Psoas muscle (tissue), 8 donors: Measurements from ENCODE around the gene AOC3. TPM values are rescaled to one million over a fixed set of nuclear protein-coding genes. Genes with fewer than 3 reads are reported as not detected.

Experiments used
- ATAC-seq, 4 donors: fragments of 200-7000 bp; cut with Tn5 transposase; one replicate each; pipeline ENCODE4 v1.9.1; 2020; ENCODE audit warnings: moderate library complexity in 3 of 4, mild to moderate bottlenecking in 2 of 4
- DNase-seq, 2 donors: peaks; one replicate each; pipeline ENCODE4 v3.0.0-alpha.2; 2020
- H3K27ac ChIP-seq: fragments of 200-600 bp; one replicate; pipeline ENCODE4 v1.8.0; 2022
- H3K27me3 ChIP-seq, 3 donors: fragments of 200-600 bp in 1 of 3; one replicate each; pipeline versions ENCODE4 v1.6.1 to v1.8.0; 2013 to 2022; ENCODE audit warnings: low read length in 2 of 3, mild to moderate bottlenecking in 2 of 3, moderate library complexity in 1 of 3; ENCODE audit not compliant: insufficient read depth in 3 of 3
- H3K36me3 ChIP-seq, 2 donors: fragments of 200-600 bp in 1 of 2; one replicate each; pipeline versions ENCODE4 v1.6.1 to v1.8.0; 2013 to 2022; ENCODE audit warnings: low read depth in 1 of 2, mild to moderate bottlenecking in 1 of 2, moderate library complexity in 1 of 2; ENCODE audit not compliant: insufficient read depth in 1 of 2
- H3K4me1 ChIP-seq: fragments of 200-600 bp; one replicate; pipeline ENCODE4 v1.8.0; 2022
- H3K4me3 ChIP-seq: fragments of 200-600 bp; one replicate; pipeline ENCODE4 v1.8.0; 2022; ENCODE audit warnings: mild to moderate bottlenecking
- H3K9me3 ChIP-seq: fragments of 200-600 bp; one replicate; pipeline ENCODE4 v1.8.0; 2022
- WGBS, 3 donors: extraction: QIAGEN DNeasy Blood & Tissue Kit; methylation state at CpG; one replicate each; pipeline versions ENCODE4 v1.1.6 to v1.1.7; 2013; 5-methylcytosine and 5-hydroxymethylcytosine counted together
- intact Hi-C, 2 donors: fragments of 100-400 bp; cut with DNase I; formaldehyde crosslinking; loops; one replicate each; pipeline versions ENCODE4 v1.11.0 to v1.14.2; 2022
- polyA plus RNA-seq, 3 donors: library from polyadenylated mRNA; stranded (reverse); fragments of 200-250 nt; gene quantifications; one replicate each; pipeline ENCODE4 v1.2.3, GENCODE V29; 2013
- total RNA-seq, 4 donors: library from RNA; stranded (reverse); fragmentation: NEBNext Ultra II Directional in 2 of 4; extraction: Animal tissue kit (Norgen Biotek cat#: 25700) in 2 of 4; gene quantifications; one replicate each; pipeline versions ENCODE4 v1.2.1 to v1.2.4, GENCODE V29; 2021 to 2023
- TF ChIP-seq, protein P1 (sequence below): fragments of 200-600 bp; IDR thresholded peaks from one replicate; pipeline ENCODE4 v1.8.0; 2022; ENCODE audit warnings: antibody characterized with exemption
- donor health status: healthy with polysubstance abuse.
- donor health status: DM: no; HTN: no; CAD: no; lungs with moderate emphysema.
- donor health status: Bipolar disorder and iron deficiency.
- donor health status: healthy.
- donor health status: DM: yes; HTN: yes; CAD: no.
- donor health status: DM: no; HTN: no; CAD: no.
- donor health status: DM: no; HTN: no; CAD: no.
- donor health status: DM: yes; HTN: yes; CAD: no.

Gene AOC3
- total and polyA plus RNA-seq, 7 donors: 5.8 to 11.8 (median 8.4) TPM

DNA sequence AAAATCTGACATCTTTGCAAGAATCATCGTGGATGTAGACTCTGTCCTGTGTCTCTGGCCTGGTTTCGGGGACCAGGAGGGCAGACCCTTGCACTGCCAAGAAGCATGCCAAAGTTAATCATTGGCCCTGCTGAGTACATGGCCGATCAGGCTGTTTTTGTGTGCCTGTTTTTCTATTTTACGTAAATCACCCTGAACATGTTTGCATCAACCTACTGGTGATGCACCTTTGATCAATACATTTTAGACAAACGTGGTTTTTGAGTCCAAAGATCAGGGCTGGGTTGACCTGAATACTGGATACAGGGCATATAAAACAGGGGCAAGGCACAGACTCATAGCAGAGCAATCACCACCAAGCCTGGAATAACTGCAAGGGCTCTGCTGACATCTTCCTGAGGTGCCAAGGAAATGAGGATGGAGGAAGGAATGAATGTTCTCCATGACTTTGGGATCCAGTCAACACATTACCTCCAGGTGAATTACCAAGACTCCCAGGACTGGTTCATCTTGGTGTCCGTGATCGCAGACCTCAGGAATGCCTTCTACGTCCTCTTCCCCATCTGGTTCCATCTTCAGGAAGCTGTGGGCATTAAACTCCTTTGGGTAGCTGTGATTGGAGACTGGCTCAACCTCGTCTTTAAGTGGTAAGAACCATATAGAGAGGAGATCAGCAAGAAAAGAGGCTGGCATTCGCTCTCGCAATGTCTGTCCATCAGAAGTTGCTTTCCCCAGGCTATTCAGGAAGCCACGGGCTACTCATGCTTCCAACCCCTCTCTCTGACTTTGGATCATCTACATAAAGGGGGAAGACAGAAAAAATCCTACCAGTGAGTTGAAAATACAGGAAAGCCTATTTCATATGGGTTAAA lies 49.7 kb downstream of the AOC3 start, which contains the start of gene G6PC1:
G6PC1 (plus strand) TSS at position 340 of the 872 bp plus-strand sequence; CDS start at position 418, 78 bp downstream.
- no peak for ATAC-seq
- 77 to 83% (median 82%) methylated on average over 12 of the region's 12 CpGs for WGBS, 3 donors
- H3K27ac ChIP-seq: no peak within 1 kb of the TSS
- peaks cover under 1% of the 10 kb centered on the region for H3K4me1 ChIP-seq
- H3K9me3 ChIP-seq: no peaks in the 10 kb centered on the region
- intact Hi-C loops: no loop called here
- H3K4me3 ChIP-seq: no peak within 1 kb of the TSS
- TF ChIP-seq, protein P1, sequence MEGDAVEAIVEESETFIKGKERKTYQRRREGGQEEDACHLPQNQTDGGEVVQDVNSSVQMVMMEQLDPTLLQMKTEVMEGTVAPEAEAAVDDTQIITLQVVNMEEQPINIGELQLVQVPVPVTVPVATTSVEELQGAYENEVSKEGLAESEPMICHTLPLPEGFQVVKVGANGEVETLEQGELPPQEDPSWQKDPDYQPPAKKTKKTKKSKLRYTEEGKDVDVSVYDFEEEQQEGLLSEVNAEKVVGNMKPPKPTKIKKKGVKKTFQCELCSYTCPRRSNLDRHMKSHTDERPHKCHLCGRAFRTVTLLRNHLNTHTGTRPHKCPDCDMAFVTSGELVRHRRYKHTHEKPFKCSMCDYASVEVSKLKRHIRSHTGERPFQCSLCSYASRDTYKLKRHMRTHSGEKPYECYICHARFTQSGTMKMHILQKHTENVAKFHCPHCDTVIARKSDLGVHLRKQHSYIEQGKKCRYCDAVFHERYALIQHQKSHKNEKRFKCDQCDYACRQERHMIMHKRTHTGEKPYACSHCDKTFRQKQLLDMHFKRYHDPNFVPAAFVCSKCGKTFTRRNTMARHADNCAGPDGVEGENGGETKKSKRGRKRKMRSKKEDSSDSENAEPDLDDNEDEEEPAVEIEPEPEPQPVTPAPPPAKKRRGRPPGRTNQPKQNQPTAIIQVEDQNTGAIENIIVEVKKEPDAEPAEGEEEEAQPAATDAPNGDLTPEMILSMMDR: no peak
- DNase-seq: no peak
- H3K27me3 ChIP-seq: no peaks in the 10 kb centered on the region
- no peaks in the 10 kb centered on the region for H3K36me3 ChIP-seq

DNA sequence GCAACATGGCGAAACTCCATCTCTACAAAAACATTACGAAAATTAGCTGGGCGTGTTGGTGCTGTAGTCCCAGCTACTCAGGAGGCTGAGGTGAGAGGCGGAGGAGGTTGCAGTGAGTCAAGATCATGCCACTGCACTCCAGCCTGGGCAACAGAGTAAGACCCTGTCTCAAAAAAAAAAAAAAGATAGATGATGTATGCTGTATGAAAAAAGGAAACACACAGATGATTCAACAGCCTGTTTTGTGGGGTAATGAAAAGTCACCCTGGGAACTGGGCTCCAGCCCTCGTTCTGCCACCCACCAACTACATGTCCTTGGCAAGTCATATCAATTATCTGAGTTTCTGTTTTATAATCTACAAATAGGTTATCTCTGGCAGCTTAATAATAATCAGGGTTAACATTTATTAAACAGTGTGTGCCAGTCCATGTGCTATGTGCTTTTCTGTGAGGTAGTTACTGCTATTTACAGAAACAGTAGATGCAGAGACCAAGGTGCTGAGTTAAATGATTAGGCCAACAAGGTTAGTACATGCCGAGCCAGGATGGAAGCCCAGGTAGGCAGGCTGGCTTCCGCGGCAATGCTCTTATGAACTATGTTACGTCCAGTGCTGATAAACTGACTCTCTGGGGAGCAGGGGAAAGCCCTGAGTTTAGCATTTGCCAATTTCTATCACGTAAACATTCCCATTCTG lies 50.7 kb downstream of the AOC3 start:
- H3K27ac ChIP-seq: no peak overlapping the region
- no peaks in the 10 kb centered on the region for H3K9me3 ChIP-seq
- TF ChIP-seq, protein P1: no peak
- WGBS, 3 donors: 84 to 90% (median 86%) methylated on average over 10 of the region's 10 CpGs
- no peaks in the 10 kb centered on the region for H3K36me3 ChIP-seq
- no peak overlapping the region for H3K4me3 ChIP-seq
- ATAC-seq (no peak), DNase-seq (no peak)
- no peaks in the 10 kb centered on the region for H3K4me1 ChIP-seq
- intact Hi-C loops: no loop called here
- no peaks in the 10 kb centered on the region for H3K27me3 ChIP-seq

DNA sequence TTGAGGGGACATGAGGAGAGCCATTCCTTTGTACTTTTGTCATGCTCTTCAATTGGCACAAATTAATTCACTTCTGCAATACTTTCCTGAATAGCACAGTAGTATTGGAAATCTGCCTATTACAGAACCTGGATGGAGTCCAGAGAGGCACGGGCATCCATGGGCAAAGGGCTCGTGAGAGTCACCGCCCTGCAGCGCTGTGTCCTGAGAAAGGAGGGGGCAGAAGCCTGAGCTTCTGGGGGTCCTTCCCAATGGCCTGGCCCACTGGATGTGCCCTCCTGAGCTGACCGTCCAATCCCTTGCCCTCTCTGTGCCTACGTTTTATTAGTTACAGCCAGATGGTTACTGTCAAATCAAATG lies 53.1 kb downstream of the AOC3 start:
- no peak overlapping the region for H3K27ac ChIP-seq
- H3K4me1 ChIP-seq: no peaks in the 10 kb centered on the region
- no peaks in the 10 kb centered on the region for H3K9me3 ChIP-seq
- no peak overlapping the region for H3K4me3 ChIP-seq
- WGBS, 3 donors: 46 to 51% (median 49%) methylated on average over 6 of the region's 6 CpGs
- no peaks in the 10 kb centered on the region for H3K36me3 ChIP-seq
- no peak for DNase-seq
- TF ChIP-seq, protein P1: no peak
- peaks cover 0 to 4% (median 0%) of the 10 kb centered on the region in 3 donors for H3K27me3 ChIP-seq
- ATAC-seq: no peak
- intact Hi-C loops: no loop called here

DNA sequence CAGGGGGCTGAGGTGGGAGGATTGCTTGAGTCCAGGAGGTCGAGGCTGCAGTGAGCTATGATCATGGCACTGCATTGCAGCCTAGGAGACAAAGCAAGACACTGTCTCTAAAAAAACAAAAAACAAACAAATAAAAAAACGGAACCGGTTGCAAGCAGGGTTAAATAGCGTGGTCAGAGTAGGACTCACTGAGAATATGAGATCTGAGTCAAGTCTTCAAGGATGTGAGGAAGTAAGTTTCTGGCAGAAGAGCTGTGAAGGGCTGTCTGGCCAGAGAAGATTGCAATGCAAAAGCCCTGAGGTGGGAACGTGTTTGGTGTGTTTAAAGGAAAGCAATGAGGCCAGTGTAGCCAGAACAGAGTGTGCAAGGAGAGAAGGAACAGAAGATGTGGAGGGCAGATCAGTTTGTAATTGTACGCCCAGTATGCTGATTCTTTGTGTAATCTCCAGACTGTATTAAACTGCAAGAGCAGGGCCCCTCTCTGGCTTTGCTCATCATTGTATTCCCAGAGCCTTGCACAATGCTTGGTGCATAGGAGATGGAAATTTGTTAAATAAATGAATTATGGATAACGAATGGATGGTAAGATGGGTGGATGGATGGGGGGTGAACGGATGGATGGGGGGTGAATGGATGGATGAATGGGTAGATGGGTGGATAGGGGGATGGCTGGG lies 55.9 kb downstream of the AOC3 start:
- Histone ChIP-seq H3K36me3 (no peaks in the 10 kb centered on the region), H3K27me3 (peaks cover 0 to 8% (median 0%) of the 10 kb centered on the region in 3 donors), H3K9me3 (no peaks in the 10 kb centered on the region), H3K4me1 (no peaks in the 10 kb centered on the region), H3K27ac (no peak overlapping the region), H3K4me3 (no peak overlapping the region)
- no peak for DNase-seq
- TF ChIP-seq, protein P1: no peak
- intact Hi-C loops: no loop called here
- no peak for ATAC-seq
- WGBS, 3 donors: 71 to 80% (median 75%) methylated on average over 8 of the region's 8 CpGs

Other genes with a start within 250 kb of the AOC3 start
- gene RETREG3, start 241.8 kb upstream of the AOC3 start, total RNA-seq: 10 to 100 TPM; 31.7 to 43.2 (median 37.6) TPM
- gene RETREG3, start 241.8 kb upstream of the AOC3 start, polyA plus RNA-seq: 10 to 100 TPM; 13.9 to 35.0 (median 15.2) TPM
- gene TUBG1, start 241.5 kb upstream of the AOC3 start, total RNA-seq: 10 to 100 TPM; 46.9 to 78.1 (median 50.4) TPM
- 10 to 100 TPM; 68.8 to 90.2 (median 81.0) TPM for gene TUBG1, start 241.5 kb upstream of the AOC3 start, polyA plus RNA-seq
- gene TUBG2, start 191.9 kb upstream of the AOC3 start, total RNA-seq: 10 to 100 TPM in 1 of 4 donors, 1 to 10 TPM in 3; 3.8 to 11.9 (median 5.7) TPM
- 1 to 10 TPM; 2.7 to 4.9 (median 4.2) TPM for gene TUBG2, start 191.9 kb upstream of the AOC3 start, polyA plus RNA-seq
- gene PLEKHH3, start 174.2 kb upstream of the AOC3 start, total RNA-seq: 10 to 100 TPM; 15.0 to 33.8 (median 28.0) TPM
- gene PLEKHH3, start 174.2 kb upstream of the AOC3 start, polyA plus RNA-seq: 10 to 100 TPM; 12.7 to 15.8 (median 14.2) TPM
- 1 to 10 TPM; 1.2 to 5.0 (median 2.8) TPM for gene CCR10, start 169.4 kb upstream of the AOC3 start, total RNA-seq
- gene CCR10, start 169.4 kb upstream of the AOC3 start, polyA plus RNA-seq: 1 to 10 TPM; 1.0 to 3.3 (median 1.6) TPM
- gene CNTNAP1, start 168.7 kb upstream of the AOC3 start, total RNA-seq: 1 to 10 TPM; 1.9 to 2.6 (median 2.2) TPM
- gene CNTNAP1, start 168.7 kb upstream of the AOC3 start, polyA plus RNA-seq: 1 to 10 TPM; 1.0 to 3.4 (median 1.1) TPM
- 10 to 100 TPM; 25.7 to 59.1 (median 33.7) TPM for gene EZH1, start 106.2 kb upstream of the AOC3 start, total RNA-seq
- gene EZH1, start 106.2 kb upstream of the AOC3 start, polyA plus RNA-seq: 10 to 100 TPM; 15.2 to 43.9 (median 22.3) TPM
- gene RAMP2, start 90.0 kb upstream of the AOC3 start, total RNA-seq: 10 to 100 TPM in 3 of 4 donors, 1 to 10 TPM in 1; 9.2 to 39.8 (median 18.7) TPM
- 10 to 100 TPM; 17.5 to 21.9 (median 21.4) TPM for gene RAMP2, start 90.0 kb upstream of the AOC3 start, polyA plus RNA-seq
- gene VPS25, start 77.8 kb upstream of the AOC3 start, total RNA-seq: 10 to 100 TPM; 38.6 to 45.2 (median 39.8) TPM
- gene VPS25, start 77.8 kb upstream of the AOC3 start, polyA plus RNA-seq: 10 to 100 TPM; 46.0 to 73.3 (median 72.8) TPM
- gene WNK4, start 70.6 kb upstream of the AOC3 start, total RNA-seq: under 1 TPM in 3 of 4 donors, not detected in 1; 0.08 to 0.30 (median 0.09) TPM
- gene WNK4, start 70.6 kb upstream of the AOC3 start, polyA plus RNA-seq: under 1 TPM in 1 of 3 donors, not detected in 2; 0.01 TPM
- gene COA3, start 52.5 kb upstream of the AOC3 start, total RNA-seq: 10 to 100 TPM; 69.1 to 85.2 (median 83.9) TPM
- 100 to 1,000 TPM; 126 to 167 (median 130) TPM for gene COA3, start 52.5 kb upstream of the AOC3 start, polyA plus RNA-seq
- 1 to 10 TPM in 1 of 4 donors, under 1 TPM in 2, not detected in 1; 0.74 to 1.3 (median 0.79) TPM for gene CNTD1, start 52.3 kb upstream of the AOC3 start, total RNA-seq
- gene CNTD1, start 52.3 kb upstream of the AOC3 start, polyA plus RNA-seq: 1 to 10 TPM in 1 of 3 donors, under 1 TPM in 2; 0.24 to 1.0 (median 0.36) TPM
- 10 to 100 TPM; 45.9 to 85.4 (median 60.6) TPM for gene BECN1, start 26.9 kb upstream of the AOC3 start, total RNA-seq
- gene BECN1, start 26.9 kb upstream of the AOC3 start, polyA plus RNA-seq: 100 to 1,000 TPM in 1 of 3 donors, 10 to 100 TPM in 2; 54.4 to 150 (median 69.1) TPM
- gene PSME3, start 17.8 kb upstream of the AOC3 start, total RNA-seq: 100 to 1,000 TPM in 3 of 4 donors, 10 to 100 TPM in 1; 61.7 to 105 (median 103) TPM
- gene PSME3, start 17.8 kb upstream of the AOC3 start, polyA plus RNA-seq: 100 to 1,000 TPM in 2 of 3 donors, 10 to 100 TPM in 1; 86.0 to 239 (median 204) TPM
- gene AOC2, start 6.6 kb upstream of the AOC3 start, total RNA-seq: 1 to 10 TPM in 1 of 4 donors, under 1 TPM in 3; 0.49 to 1.0 (median 0.71) TPM
- gene AOC2, start 6.6 kb upstream of the AOC3 start, polyA plus RNA-seq: 1 to 10 TPM in 1 of 3 donors, under 1 TPM in 2; 0.08 to 1.6 (median 0.60) TPM
- not detected for gene G6PC1, start 49.6 kb downstream of the AOC3 start, total RNA-seq
- under 1 TPM in 1 of 3 donors, not detected in 2; 0.03 TPM for gene G6PC1, start 49.6 kb downstream of the AOC3 start, polyA plus RNA-seq
- gene AARSD1, start 113.3 kb downstream of the AOC3 start, total RNA-seq: 10 to 100 TPM; 29.7 to 54.6 (median 43.1) TPM
- gene AARSD1, start 113.3 kb downstream of the AOC3 start, polyA plus RNA-seq: 10 to 100 TPM; 55.2 to 68.1 (median 55.3) TPM
- 10 to 100 TPM; 47.8 to 66.0 (median 55.3) TPM for gene PTGES3L, start 128.9 kb downstream of the AOC3 start, total RNA-seq
- gene PTGES3L, start 128.9 kb downstream of the AOC3 start, polyA plus RNA-seq: 10 to 100 TPM; 43.7 to 59.5 (median 44.7) TPM
- gene RUNDC1, start 129.4 kb downstream of the AOC3 start, total RNA-seq: 10 to 100 TPM in 2 of 4 donors, 1 to 10 TPM in 2; 8.7 to 16.8 (median 12.8) TPM
- 10 to 100 TPM; 10.4 to 17.8 (median 10.6) TPM for gene RUNDC1, start 129.4 kb downstream of the AOC3 start, polyA plus RNA-seq
- gene RPL27, start 147.2 kb downstream of the AOC3 start, total RNA-seq: 1,000 to 10,000 TPM in 1 of 4 donors, 100 to 1,000 TPM in 3; 506 to 1,045 (median 824) TPM
- 1,000 to 10,000 TPM; 2,533 to 3,118 (median 2,913) TPM for gene RPL27, start 147.2 kb downstream of the AOC3 start, polyA plus RNA-seq
- gene IFI35, start 155.6 kb downstream of the AOC3 start, total RNA-seq: 1 to 10 TPM; 4.6 to 6.5 (median 6.2) TPM
- 1 to 10 TPM; 4.2 to 7.8 (median 6.5) TPM for gene IFI35, start 155.6 kb downstream of the AOC3 start, polyA plus RNA-seq
- gene VAT1, start 171.2 kb downstream of the AOC3 start, total RNA-seq: 10 to 100 TPM; 20.0 to 50.6 (median 34.1) TPM
- gene VAT1, start 171.2 kb downstream of the AOC3 start, polyA plus RNA-seq: 10 to 100 TPM; 19.2 to 20.2 (median 19.7) TPM
- under 1 TPM; 0.04 to 0.22 (median 0.16) TPM for gene RND2, start 174.0 kb downstream of the AOC3 start, total RNA-seq
- under 1 TPM; 0.04 to 0.09 (median 0.04) TPM for gene RND2, start 174.0 kb downstream of the AOC3 start, polyA plus RNA-seq